B cell (primary cell): ENCODE measurements around the gene FOLR1. TPM values are rescaled to one million over a fixed set of nuclear protein-coding genes. Genes with fewer than 3 reads are reported as not detected.

Experiments
- ATAC-seq: fragments of 200-7000 bp; cut with Tn5 transposase; one replicate; pipeline ENCODE4 v1.10.0; 2021; ENCODE audit warnings: low read depth, mild to moderate bottlenecking, moderate number of reproducible peaks, moderate library complexity
- CTCF ChIA-PET: fragments of 350-600 bp; sonication (Branson Sonifier 250); formaldehyde crosslinking; loops from one replicate; lab custom pipeline; 2021; ENCODE audit warnings: antibody characterized with exemption, inconsistent platforms; lab: Charles Lee
- POLR2A ChIA-PET: fragments of 350-600 bp; sonication (Branson Sonifier 250); formaldehyde crosslinking; loops from one replicate; lab custom pipeline; 2021; ENCODE audit warnings: antibody characterized with exemption; lab: Charles Lee
- DNase-seq: peaks from one replicate; pipeline ENCODE4 v3.0.0; 2013
- H2AFZ ChIP-seq: 2 replicates; pipeline ENCODE4 v1.6.1; 2012; ENCODE audit warnings: mild to moderate bottlenecking, low read depth, low read length; ENCODE audit not compliant: insufficient read depth, poor library complexity, severe bottlenecking
- H3K27ac ChIP-seq, 2 donors: 1 replicate in 1 of 2; 2 replicates in 1 of 2; pipeline ENCODE4 v1.5.1; 2012 to 2013; ENCODE audit warnings: low read length in 2 of 2, mild to moderate bottlenecking in 2 of 2, moderate library complexity in 1 of 2
- H3K27me3 ChIP-seq, 4 experiments: fragments of 200-600 bp in 1 of 4; sonication (generic) in 1 of 4; replicated peaks in 1 of 4; 1 replicate in 2 of 4; 2 replicates in 2 of 4; pipeline versions ENCODE4 v1.6.1 to v1.7.0; 2013 to 2016; ENCODE audit warnings: low read length in 3 of 4, mild to moderate bottlenecking in 2 of 4, mixed read lengths in 1 of 4, moderate library complexity in 1 of 4; ENCODE audit not compliant: insufficient read depth in 4 of 4, control insufficient read depth in 3 of 4; ENCODE audit errors: control extremely low read depth in 1 of 4
- H3K36me3 ChIP-seq, 2 experiments: replicated peaks in 1 of 2; 1 replicate in 1 of 2; 2 replicates in 1 of 2; pipeline versions ENCODE4 v1.6.1 to v1.7.1; 2013; ENCODE audit warnings: low read length in 1 of 2; ENCODE audit not compliant: insufficient read depth in 2 of 2, control insufficient read depth in 1 of 2; ENCODE audit errors: control extremely low read depth in 1 of 2, extremely low read depth in 1 of 2
- H3K4me1 ChIP-seq, 2 donors: fragments of 200-600 bp in 1 of 2; sonication (generic) in 1 of 2; 1 replicate in 1 of 2; 2 replicates in 1 of 2; pipeline versions ENCODE4 v1.5.1 to v1.6.1; 2013 to 2017; ENCODE audit warnings: low read length in 2 of 2; ENCODE audit not compliant: control insufficient read depth in 2 of 2, insufficient read depth in 2 of 2
- H3K4me2 ChIP-seq: replicated peaks from 2 replicates; pipeline ENCODE3; 2012; ENCODE audit warnings: mild to moderate bottlenecking, low read depth, low read length; ENCODE audit not compliant: poor library complexity, severe bottlenecking
- H3K4me3 ChIP-seq, 5 experiments: fragments of 200-600 bp in 1 of 5; sonication (generic) in 1 of 5; 1 replicate in 3 of 5; 2 replicates in 2 of 5; pipeline versions ENCODE4 v1.5.1 to v1.7.0; 2011 to 2016; ENCODE audit warnings: low read length in 4 of 5, mild to moderate bottlenecking in 4 of 5, low read depth in 2 of 5, control low read depth in 1 of 5, moderate library complexity in 1 of 5; ENCODE audit not compliant: insufficient read depth in 1 of 5; ENCODE audit errors: control extremely low read depth in 1 of 5, extremely low read depth in 1 of 5
- H3K79me2 ChIP-seq: fragments of 200-600 bp; sonication (generic); one replicate; pipeline ENCODE4 v1.6.0; 2016; ENCODE audit warnings: low read length; ENCODE audit not compliant: control insufficient read depth, insufficient read depth
- H3K9ac ChIP-seq: fragments of 200-600 bp; sonication (generic); 2 replicates; pipeline ENCODE4 v1.6.1; 2017; ENCODE audit warnings: mild to moderate bottlenecking, low read length, moderate library complexity
- H3K9me3 ChIP-seq, 3 donors: one replicate each; pipeline versions ENCODE4 v1.6.1 to v1.7.1; 2013; ENCODE audit warnings: low read length in 2 of 3; ENCODE audit not compliant: control insufficient read depth in 2 of 3, insufficient read depth in 1 of 3; ENCODE audit errors: control extremely low read depth in 1 of 3
- H4K20me1 ChIP-seq: 2 replicates; pipeline ENCODE4 v1.6.0; 2012; ENCODE audit warnings: mild to moderate bottlenecking, low read length; ENCODE audit not compliant: insufficient read depth, control insufficient read depth, poor library complexity, severe bottlenecking
- H3K27ac Mint-ChIP-seq: one replicate; pipeline ENCODE4 v1.8.0; 2021; ENCODE audit warnings: mixed read lengths
- H3K27me3 Mint-ChIP-seq: one replicate; pipeline ENCODE4 v1.8.0; 2021; ENCODE audit warnings: mixed read lengths
- H3K4me1 Mint-ChIP-seq: one replicate; pipeline ENCODE4 v1.8.0; 2021; ENCODE audit warnings: mixed read lengths
- H3K4me3 Mint-ChIP-seq: one replicate; pipeline ENCODE4 v1.8.0; 2021; ENCODE audit warnings: mixed read lengths
- H3K9me3 Mint-ChIP-seq: one replicate; pipeline ENCODE4 v1.8.0; 2022; ENCODE audit warnings: mixed read lengths; ENCODE audit not compliant: insufficient read depth
- EZH2 ChIP-seq: IDR thresholded peaks from 2 replicates; pipeline ENCODE4 v1.6.1; 2012; ENCODE audit warnings: borderline replicate concordance, low read depth, mild to moderate bottlenecking, moderate library complexity, low read length; ENCODE audit not compliant: insufficient read depth, poor library complexity, severe bottlenecking
- WGBS: methylation state at CpG from one replicate; pipeline ENCODE4 v1.1.5; 2013; ENCODE audit warnings: missing lambda C conversion rate; ENCODE audit not compliant: insufficient coverage; 5-methylcytosine and 5-hydroxymethylcytosine counted together
- intact Hi-C: fragments of 100-400 bp; cut with micrococcal nuclease; formaldehyde crosslinking; loops from one replicate; pipeline ENCODE4 v1.10.0; 2022
- polyA plus RNA-seq: library from polyadenylated mRNA; depleted of rRNA; stranded (reverse); fragments of >200 nt; gene quantifications from 2 replicates; pipeline ENCODE4 v1.2.3, GENCODE V29; 2012
- total RNA-seq, 2 donors: library from RNA; stranded (reverse); fragments of 120-200 nt in 1 of 2; gene quantifications; 1 replicate in 1 of 2; 2 replicates in 1 of 2; pipeline versions ENCODE4 v1.2.3 to v1.2.4, GENCODE V29; 2013 to 2022
- TF ChIP-seq, protein P1 (sequence below): fragments of 200-600 bp; IDR thresholded peaks from one replicate; pipeline ENCODE4 v1.8.0; 2022; ENCODE audit warnings: antibody characterized with exemption, mild to moderate bottlenecking

FOLR1 gene
- total and polyA plus RNA-seq, 2 donors (not counting 1 experiment from before 2014, with no cell fraction given): not detected

DNA sequence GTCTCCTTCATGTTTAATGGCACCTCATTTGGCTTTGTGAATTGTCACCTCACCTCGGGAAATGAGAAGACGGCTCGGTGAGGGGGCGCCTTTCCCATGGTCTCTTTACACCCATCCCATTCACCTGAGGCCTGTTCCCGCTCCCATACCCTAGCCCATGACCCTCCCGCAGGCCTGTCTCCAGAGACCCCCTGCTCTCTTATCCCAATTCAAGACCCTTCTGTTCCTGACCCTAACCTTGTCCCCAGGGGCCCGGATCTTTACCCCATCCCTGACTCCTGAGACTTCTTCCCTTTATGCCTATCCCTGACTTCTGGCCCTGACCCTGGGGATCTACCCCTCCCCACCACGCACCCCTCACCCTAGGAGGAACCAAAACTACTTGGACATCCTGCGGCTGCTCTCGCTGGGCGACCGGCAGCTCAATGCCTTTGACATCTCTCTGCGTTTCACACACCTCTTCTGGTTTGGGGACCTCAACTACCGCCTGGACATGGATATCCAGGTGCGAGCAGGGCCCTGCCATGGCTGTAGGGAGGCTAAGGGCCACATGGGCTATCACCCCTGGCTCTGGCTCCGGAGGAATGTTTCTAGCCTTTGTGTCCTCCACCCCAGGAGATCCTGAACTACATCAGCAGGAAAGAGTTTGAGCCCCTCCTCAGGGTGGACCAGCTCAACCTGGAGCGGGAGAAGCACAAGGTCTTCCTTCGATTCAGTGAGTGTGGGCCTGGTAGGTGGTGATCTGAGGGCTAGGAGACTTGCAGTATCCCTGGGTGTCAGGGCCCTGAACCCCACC, 40.5 kb downstream of the FOLR1 start:
- Histone ChIP-seq H2AFZ (no peak overlapping the region), H3K4me1 (peaks cover 9 to 17% of the 10 kb centered on the region in 2 donors), H3K79me2 (no peaks in the 10 kb centered on the region), H3K9me3 (no peaks in the 10 kb centered on the region), H3K4me3 (no peak overlapping the region), H3K4me2 (no peak overlapping the region), H3K27ac (no peak overlapping the region), H3K9ac (no peak overlapping the region), H4K20me1 (no peaks in the 10 kb centered on the region), H3K27me3 (no peaks in the 10 kb centered on the region), H3K36me3 (peaks cover 0 to 85% of the 10 kb centered on the region in 2 experiments)
- no peaks in the 10 kb centered on the region for H3K27me3 Mint-ChIP-seq
- TF ChIP-seq, protein P1, sequence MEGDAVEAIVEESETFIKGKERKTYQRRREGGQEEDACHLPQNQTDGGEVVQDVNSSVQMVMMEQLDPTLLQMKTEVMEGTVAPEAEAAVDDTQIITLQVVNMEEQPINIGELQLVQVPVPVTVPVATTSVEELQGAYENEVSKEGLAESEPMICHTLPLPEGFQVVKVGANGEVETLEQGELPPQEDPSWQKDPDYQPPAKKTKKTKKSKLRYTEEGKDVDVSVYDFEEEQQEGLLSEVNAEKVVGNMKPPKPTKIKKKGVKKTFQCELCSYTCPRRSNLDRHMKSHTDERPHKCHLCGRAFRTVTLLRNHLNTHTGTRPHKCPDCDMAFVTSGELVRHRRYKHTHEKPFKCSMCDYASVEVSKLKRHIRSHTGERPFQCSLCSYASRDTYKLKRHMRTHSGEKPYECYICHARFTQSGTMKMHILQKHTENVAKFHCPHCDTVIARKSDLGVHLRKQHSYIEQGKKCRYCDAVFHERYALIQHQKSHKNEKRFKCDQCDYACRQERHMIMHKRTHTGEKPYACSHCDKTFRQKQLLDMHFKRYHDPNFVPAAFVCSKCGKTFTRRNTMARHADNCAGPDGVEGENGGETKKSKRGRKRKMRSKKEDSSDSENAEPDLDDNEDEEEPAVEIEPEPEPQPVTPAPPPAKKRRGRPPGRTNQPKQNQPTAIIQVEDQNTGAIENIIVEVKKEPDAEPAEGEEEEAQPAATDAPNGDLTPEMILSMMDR: no peak
- no peak for TF ChIP-seq EZH2
- ATAC-seq (no peak), DNase-seq (no peak)
- WGBS: 95% methylated on average over 17 of the region's 18 CpGs
- H3K4me1 Mint-ChIP-seq: peaks cover 14% of the 10 kb centered on the region
- intact Hi-C loops: no loop called here
- CTCF ChIA-PET: no interaction called here
- H3K27ac Mint-ChIP-seq: no peak overlapping the region
- POLR2A ChIA-PET: no interaction called here
- H3K4me3 Mint-ChIP-seq: no peak overlapping the region
- H3K9me3 Mint-ChIP-seq: no peaks in the 10 kb centered on the region

DNA sequence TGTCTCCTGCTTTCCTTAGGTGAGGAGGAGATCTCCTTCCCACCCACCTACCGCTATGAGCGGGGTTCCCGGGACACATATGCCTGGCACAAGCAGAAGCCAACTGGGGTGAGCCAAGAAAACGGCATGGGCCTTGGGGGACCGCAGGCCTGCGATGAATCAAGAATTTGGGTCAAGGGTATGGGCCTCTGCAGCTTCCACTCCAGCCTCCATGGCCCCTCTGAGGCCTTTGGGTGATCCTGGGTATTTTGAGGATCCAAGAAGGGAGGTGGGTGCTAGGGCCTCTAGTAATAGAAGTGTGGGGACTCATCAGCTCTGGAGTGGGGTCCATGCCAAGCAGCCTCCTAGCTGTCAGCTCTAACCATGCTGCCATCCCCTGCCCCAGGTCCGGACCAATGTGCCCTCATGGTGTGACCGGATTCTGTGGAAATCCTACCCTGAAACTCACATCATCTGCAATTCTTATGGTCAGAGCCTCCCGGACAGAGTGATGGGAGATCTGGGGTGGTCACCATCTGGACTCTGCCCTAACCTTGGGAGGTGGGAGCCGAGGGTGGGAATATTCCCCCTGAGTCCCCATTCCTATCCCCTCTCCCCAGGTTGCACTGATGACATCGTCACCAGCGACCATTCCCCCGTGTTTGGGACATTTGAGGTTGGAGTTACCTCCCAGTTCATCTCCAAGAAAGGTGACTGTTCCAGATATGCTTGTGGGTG, 41.3 kb downstream of the FOLR1 start:
- Histone ChIP-seq H2AFZ (no peak overlapping the region), H3K27me3 (no peaks in the 10 kb centered on the region), H3K79me2 (no peaks in the 10 kb centered on the region), H3K36me3 (peaks cover 0 to 93% of the 10 kb centered on the region in 2 experiments), H3K4me3 (no peak overlapping the region), H3K9ac (no peak overlapping the region), H3K4me2 (no peak overlapping the region), H3K4me1 (peaks cover 9 to 17% of the 10 kb centered on the region in 2 donors), H3K9me3 (no peaks in the 10 kb centered on the region), H4K20me1 (no peaks in the 10 kb centered on the region), H3K27ac (no peak overlapping the region)
- Mint-ChIP-seq H3K4me1 (peaks cover 14% of the 10 kb centered on the region), H3K9me3 (no peaks in the 10 kb centered on the region), H3K27me3 (no peaks in the 10 kb centered on the region), H3K27ac (peak overlapping the region; percentile 56), H3K4me3 (no peak overlapping the region)
- no peak for DNase-seq
- ATAC-seq: no peak
- ChIA-PET POLR2A (no interaction called here), CTCF (no interaction called here)
- TF ChIP-seq, protein P1: no peak
- no peak for TF ChIP-seq EZH2
- intact Hi-C loops: no loop called here
- WGBS: 100% methylated on average over 5 of the region's 13 CpGs
